ENCODE results near the gene RAPGEFL1.
"Not testable (repeated sequence)": the region's sequence is repeated elsewhere in the genome, so short reads cannot be mapped to it uniquely, and the experiment has no call there.

Gene RAPGEFL1

GRCh38 chr17:40224718-40225550 is 47.7 kb downstream of the RAPGEFL1 start:
- no peaks in the 10 kb centered on the region; the same call in 1 of the 2 replicates for H4K20me1 ChIP-seq (ENCODE audit: insufficient read depth, low read length)
- H3K36me3 ChIP-seq (ENCODE audit: insufficient read depth, low read length), result peaks cover 15% of the 10 kb centered on the region
- H3K79me2 ChIP-seq (ENCODE audit: insufficient read depth, low read length), result peaks cover 81% of the 10 kb centered on the region
- H3K27me3 ChIP-seq (ENCODE audit: insufficient read depth, low read length, poor library complexity), result no peaks in the 10 kb centered on the region
- no peak for DNase-seq
- H3K4me2 ChIP-seq (ENCODE audit: insufficient read depth, low read length), result no peak overlapping the region
- TF ChIP-seq EZH2 (IDR thresholded peaks at IDR 0.05; ENCODE audit: borderline replicate concordance, low read depth, low read length, severe bottlenecking), result no peak
- TF ChIP-seq, protein P1, sequence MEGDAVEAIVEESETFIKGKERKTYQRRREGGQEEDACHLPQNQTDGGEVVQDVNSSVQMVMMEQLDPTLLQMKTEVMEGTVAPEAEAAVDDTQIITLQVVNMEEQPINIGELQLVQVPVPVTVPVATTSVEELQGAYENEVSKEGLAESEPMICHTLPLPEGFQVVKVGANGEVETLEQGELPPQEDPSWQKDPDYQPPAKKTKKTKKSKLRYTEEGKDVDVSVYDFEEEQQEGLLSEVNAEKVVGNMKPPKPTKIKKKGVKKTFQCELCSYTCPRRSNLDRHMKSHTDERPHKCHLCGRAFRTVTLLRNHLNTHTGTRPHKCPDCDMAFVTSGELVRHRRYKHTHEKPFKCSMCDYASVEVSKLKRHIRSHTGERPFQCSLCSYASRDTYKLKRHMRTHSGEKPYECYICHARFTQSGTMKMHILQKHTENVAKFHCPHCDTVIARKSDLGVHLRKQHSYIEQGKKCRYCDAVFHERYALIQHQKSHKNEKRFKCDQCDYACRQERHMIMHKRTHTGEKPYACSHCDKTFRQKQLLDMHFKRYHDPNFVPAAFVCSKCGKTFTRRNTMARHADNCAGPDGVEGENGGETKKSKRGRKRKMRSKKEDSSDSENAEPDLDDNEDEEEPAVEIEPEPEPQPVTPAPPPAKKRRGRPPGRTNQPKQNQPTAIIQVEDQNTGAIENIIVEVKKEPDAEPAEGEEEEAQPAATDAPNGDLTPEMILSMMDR (IDR thresholded peaks at IDR 0.05; ENCODE audit: borderline replicate concordance, extremely low read depth, low read length, poor library complexity, severe bottlenecking), result no peak
- H3K4me3 ChIP-seq (ENCODE audit: low read depth in 1 of 2, low read length in 2 of 2), result no peak overlapping the region
- H3K9ac ChIP-seq (ENCODE audit: low read depth, low read length), result no peak overlapping the region
- no peak for ATAC-seq (ENCODE audit: insufficient read depth, low read depth)
- no peak overlapping the region for H2AFZ ChIP-seq (ENCODE audit: low read depth, low read length)
- H3K27ac ChIP-seq (ENCODE audit: low read length), result no peak overlapping the region
- H3K4me1 ChIP-seq (ENCODE audit: insufficient read depth, low read length), result peaks cover 19% of the 10 kb centered on the region
- H3K9me3 ChIP-seq (ENCODE audit: insufficient read depth, low read length, severe bottlenecking), result no peaks in the 10 kb centered on the region

- H3K9me3 ChIP-seq (ENCODE audit: insufficient read depth, low read length, severe bottlenecking); DNase-seq; H3K4me3 ChIP-seq (ENCODE audit: low read depth in 1 of 2, low read length in 2 of 2); H3K9ac ChIP-seq (ENCODE audit: low read depth, low read length); H4K20me1 ChIP-seq (ENCODE audit: insufficient read depth, low read length); H3K4me2 ChIP-seq (ENCODE audit: insufficient read depth, low read length); H3K4me1 ChIP-seq (ENCODE audit: insufficient read depth, low read length); H2AFZ ChIP-seq (ENCODE audit: low read depth, low read length); H3K27me3 ChIP-seq (ENCODE audit: insufficient read depth, low read length, poor library complexity); ATAC-seq (ENCODE audit: insufficient read depth, low read depth); H3K27ac ChIP-seq (ENCODE audit: low read length): not testable (repeated sequence)
- peaks cover 79% of the 10 kb centered on the region for H3K79me2 ChIP-seq (ENCODE audit: insufficient read depth, low read length)
- peaks cover 32% of the 10 kb centered on the region for H3K36me3 ChIP-seq (ENCODE audit: insufficient read depth, low read length)
Observed at GRCh38 chr17:40229146-40229545, 51.9 kb downstream of the RAPGEFL1 start.

DNA sequence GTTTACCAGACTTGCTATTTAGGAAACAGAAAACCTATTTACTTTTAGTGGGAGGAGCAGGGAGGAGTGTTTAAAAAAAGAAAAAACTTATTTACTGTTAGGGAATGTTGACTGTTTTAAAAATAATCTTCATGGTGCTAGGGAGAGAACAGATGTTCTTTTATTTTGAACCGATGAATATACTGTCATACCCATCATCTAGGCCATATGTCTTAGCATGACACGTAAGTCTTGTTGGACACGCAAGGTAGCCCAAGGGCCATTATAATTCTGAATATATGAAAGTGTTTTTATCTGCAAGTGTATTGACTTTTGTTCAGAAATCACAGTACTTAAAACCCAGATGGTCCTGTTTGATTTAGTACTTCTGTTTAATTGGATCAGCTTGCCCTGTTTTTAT is 53.4 kb downstream of the RAPGEFL1 start:
- H3K4me2 ChIP-seq (ENCODE audit: insufficient read depth, low read length), result no peak overlapping the region
- no peak overlapping the region for H3K27ac ChIP-seq (ENCODE audit: low read length)
- no peak overlapping the region for H3K4me3 ChIP-seq (ENCODE audit: low read depth in 1 of 2, low read length in 2 of 2)
- H4K20me1 ChIP-seq (ENCODE audit: insufficient read depth, low read length), result no peaks in the 10 kb centered on the region; the same call in 1 of the 2 replicates
- no peaks in the 10 kb centered on the region for H3K27me3 ChIP-seq (ENCODE audit: insufficient read depth, low read length, poor library complexity)
- H3K9ac ChIP-seq (ENCODE audit: low read depth, low read length), result no peak overlapping the region
- peaks cover 76% of the 10 kb centered on the region for H3K79me2 ChIP-seq (ENCODE audit: insufficient read depth, low read length)
- DNase-seq (no peak), ATAC-seq (ENCODE audit: insufficient read depth, low read depth) (no peak)
- no peaks in the 10 kb centered on the region for H3K4me1 ChIP-seq (ENCODE audit: insufficient read depth, low read length)
- TF ChIP-seq EZH2 (IDR thresholded peaks at IDR 0.05; ENCODE audit: borderline replicate concordance, low read depth, low read length, severe bottlenecking), result no peak
- TF ChIP-seq, protein P1 (IDR thresholded peaks at IDR 0.05; ENCODE audit: borderline replicate concordance, extremely low read depth, low read length, poor library complexity, severe bottlenecking), result no peak
- peaks cover 42% of the 10 kb centered on the region for H3K36me3 ChIP-seq (ENCODE audit: insufficient read depth, low read length)
- no peaks in the 10 kb centered on the region for H3K9me3 ChIP-seq (ENCODE audit: insufficient read depth, low read length, severe bottlenecking)
- no peak overlapping the region for H2AFZ ChIP-seq (ENCODE audit: low read depth, low read length)

- H3K4me1 ChIP-seq (ENCODE audit: insufficient read depth, low read length); H3K27ac ChIP-seq (ENCODE audit: low read length); DNase-seq; H4K20me1 ChIP-seq (ENCODE audit: insufficient read depth, low read length); H3K4me2 ChIP-seq (ENCODE audit: insufficient read depth, low read length); H2AFZ ChIP-seq (ENCODE audit: low read depth, low read length); H3K9me3 ChIP-seq (ENCODE audit: insufficient read depth, low read length, severe bottlenecking); H3K27me3 ChIP-seq (ENCODE audit: insufficient read depth, low read length, poor library complexity); ATAC-seq (ENCODE audit: insufficient read depth, low read depth); H3K9ac ChIP-seq (ENCODE audit: low read depth, low read length); H3K4me3 ChIP-seq (ENCODE audit: low read depth in 1 of 2, low read length in 2 of 2): not testable (repeated sequence)
- Histone ChIP-seq H3K36me3 (ENCODE audit: insufficient read depth, low read length) (peaks cover 41% of the 10 kb centered on the region), H3K79me2 (ENCODE audit: insufficient read depth, low read length) (peaks cover 76% of the 10 kb centered on the region)
Observed at GRCh38 chr17:40231928-40232327, 54.7 kb downstream of the RAPGEFL1 start.

Measured in DND-41 (cell line).